HepG2 (cell line): Measurements from ENCODE around the gene MATR3. TPM values are rescaled to one million over a fixed set of nuclear protein-coding genes. Genes with fewer than 3 reads are reported as not detected.

Experiments used
- CENPBD1 ChIP-seq: sonication (generic); formaldehyde crosslinking; IDR thresholded peaks from 2 replicates; pipeline ENCODE4 v1.8.0; 2022; ENCODE audit warnings: missing genetic modification reagents, low read depth, mild to moderate bottlenecking, borderline replicate concordance
- DNMT3B ChIP-seq: conservative IDR thresholded peaks from 2 replicates; pipeline ENCODE4 v1.6.1; 2016; ENCODE audit warnings: missing biosample characterization, control low read depth
- ERF ChIP-seq: IDR thresholded peaks from 2 replicates; pipeline ENCODE4 v1.6.1; 2018; ENCODE audit warnings: missing biosample characterization, missing genetic modification reagents
- GATAD1 ChIP-seq: IDR thresholded peaks from 2 replicates; pipeline ENCODE4 v1.6.1; 2016; ENCODE audit warnings: missing genetic modification reagents, missing compliant biosample characterization
- GLMP ChIP-seq: sonication (generic); formaldehyde crosslinking; IDR thresholded peaks from 2 replicates; pipeline ENCODE4 v1.9.0; 2021; ENCODE audit warnings: missing genetic modification reagents, mild to moderate bottlenecking, borderline replicate concordance
- PHF5A ChIP-seq: IDR thresholded peaks from one replicate; pipeline ENCODE4 v1.6.1; 2018; ENCODE audit warnings: low read depth, missing genetic modification reagents; ENCODE audit not compliant: unreplicated experiment
- RAD51 ChIP-seq: fragments of 450-650 bp; IDR thresholded peaks from 2 replicates; pipeline ENCODE4 v1.6.1; 2016; ENCODE audit warnings: borderline replicate concordance
- ZBTB44 ChIP-seq: sonication (generic); formaldehyde crosslinking; IDR thresholded peaks from 2 replicates; pipeline ENCODE4 v1.4.0; 2020; ENCODE audit warnings: missing genetic modification reagents
- ZBTB46 ChIP-seq: sonication (generic); formaldehyde crosslinking; IDR thresholded peaks from 2 replicates; pipeline ENCODE4 v1.4.0; 2020; ENCODE audit warnings: mild to moderate bottlenecking, missing genetic modification reagents, borderline replicate concordance
- ZC3H13 ChIP-seq: sonication (generic); formaldehyde crosslinking; IDR thresholded peaks from 2 replicates; pipeline ENCODE4 v1.8.1; 2023; ENCODE audit warnings: mild to moderate bottlenecking, missing genetic modification reagents, moderate library complexity
- ZNF703 ChIP-seq: sonication (generic); formaldehyde crosslinking; IDR thresholded peaks from 2 replicates; pipeline ENCODE4 v1.5.1; 2020; ENCODE audit warnings: missing genetic modification reagents, mild to moderate bottlenecking, moderate library complexity, borderline replicate concordance
- polyA plus RNA-seq, 8 experiments: library from polyadenylated mRNA; depleted of rRNA in 3 of 8; stranded (reverse) in 7 of 8; unstranded in 1 of 8; fragments of >200 nt; fragmentation: Illumina TruSeq in 4 of 8; extraction: Trizol in 4 of 8; gene quantifications; 2 replicates each; pipeline versions ENCODE4 v1.2.1 to v1.2.3, GENCODE V29; 2011 to 2016; ENCODE audit warnings: low read depth in 4 of 8, missing spikeins in 1 of 8, mixed read lengths in 1 of 8; ENCODE audit not compliant: insufficient read depth in 1 of 8
- total RNA-seq, 5 experiments: library from RNA; depleted of rRNA; stranded (reverse); fragments of >200 nt; fragmentation: Illumina TruSeq; extraction: Trizol; gene quantifications; 2 replicates each; pipeline ENCODE4 v1.2.3, GENCODE V29; 2016; ENCODE audit warnings: low read depth in 1 of 5

MATR3 gene
- total and polyA plus RNA-seq, 2 of the 13 experiments (the other 11 are each of a cell fraction or from before 2014, with no cell fraction given), result 94.2 to 341 TPM

- TF ChIP-seq CENPBD1 (no peak), ERF (CRISPR knock-in tag) (no peak), ZC3H13 (no peak), DNMT3B (CRISPR knock-in tag) (no peak), PHF5A (no peak), RAD51 (no peak), GLMP (no peak), ZNF703 (no peak), ZBTB44 (CRISPR knock-in tag) (no peak), ZBTB46 (CRISPR knock-in tag) (no peak), GATAD1 (CRISPR knock-in tag) (no peak)
- TF ChIP-seq, all 625 proteins: peak for 0
Measured at GRCh38 chr5:139378941-139379361, 85.4 kb downstream of the MATR3 start (continued).
